Measurements from ENCODE around the gene DES.
A peak's percentile ranks its signal among the peaks of the same experiment; 100 is the strongest.
"Not testable (repeated sequence)": the region's sequence is repeated elsewhere in the genome, so short reads cannot be mapped to it uniquely, and the experiment has no call there.

The DES gene

DNA sequence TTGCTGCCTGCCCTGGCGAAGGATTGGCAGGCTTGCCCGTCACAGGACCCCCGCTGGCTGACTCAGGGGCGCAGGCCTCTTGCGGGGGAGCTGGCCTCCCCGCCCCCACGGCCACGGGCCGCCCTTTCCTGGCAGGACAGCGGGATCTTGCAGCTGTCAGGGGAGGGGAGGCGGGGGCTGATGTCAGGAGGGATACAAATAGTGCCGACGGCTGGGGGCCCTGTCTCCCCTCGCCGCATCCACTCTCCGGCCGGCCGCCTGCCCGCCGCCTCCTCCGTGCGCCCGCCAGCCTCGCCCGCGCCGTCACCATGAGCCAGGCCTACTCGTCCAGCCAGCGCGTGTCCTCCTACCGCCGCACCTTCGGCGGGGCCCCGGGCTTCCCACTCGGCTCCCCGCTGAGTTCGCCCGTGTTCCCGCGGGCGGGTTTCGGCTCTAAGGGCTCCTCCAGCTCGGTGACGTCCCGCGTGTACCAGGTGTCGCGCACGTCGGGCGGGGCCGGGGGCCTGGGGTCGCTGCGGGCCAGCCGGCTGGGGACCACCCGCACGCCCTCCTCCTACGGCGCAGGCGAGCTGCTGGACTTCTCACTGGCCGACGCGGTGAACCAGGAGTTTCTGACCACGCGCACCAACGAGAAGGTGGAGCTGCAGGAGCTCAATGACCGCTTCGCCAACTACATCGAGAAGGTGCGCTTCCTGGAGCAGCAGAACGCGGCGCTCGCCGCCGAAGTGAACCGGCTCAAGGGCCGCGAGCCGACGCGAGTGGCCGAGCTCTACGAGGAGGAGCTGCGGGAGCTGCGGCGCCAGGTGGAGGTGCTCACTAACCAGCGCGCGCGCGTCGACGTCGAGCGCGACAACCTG is at the start of gene DES:
TSS of gene DES (plus strand) at position 223 of the 857 bp plus-strand sequence. CDS start at position 309, 86 bp downstream.
- no peak for DNase-seq

DNA sequence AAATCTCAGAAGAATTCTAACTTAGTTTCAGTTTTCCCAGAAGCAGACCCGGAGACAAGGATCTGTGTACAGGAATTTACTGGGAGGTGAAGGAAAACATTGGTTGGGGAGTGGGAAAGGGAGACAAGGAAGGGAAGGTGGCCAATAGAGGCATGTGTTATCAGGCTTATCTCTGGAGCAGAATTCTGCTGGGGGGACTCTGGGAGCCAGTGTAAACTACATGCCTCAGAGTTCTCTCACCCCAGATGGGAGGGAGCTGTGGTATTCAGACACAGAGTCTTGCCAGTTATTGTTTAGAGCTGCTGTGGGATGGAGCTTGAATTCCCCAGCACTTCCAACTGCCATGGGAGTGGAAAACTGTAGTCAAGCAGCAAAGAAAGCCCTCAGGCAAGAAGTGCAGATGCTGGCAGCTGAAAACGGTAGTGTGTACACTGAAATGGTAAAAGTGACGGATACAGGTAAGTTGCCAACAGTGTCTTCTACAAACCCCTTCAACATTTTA is 49.4 kb upstream of the DES start:
- no peak for DNase-seq

DNA sequence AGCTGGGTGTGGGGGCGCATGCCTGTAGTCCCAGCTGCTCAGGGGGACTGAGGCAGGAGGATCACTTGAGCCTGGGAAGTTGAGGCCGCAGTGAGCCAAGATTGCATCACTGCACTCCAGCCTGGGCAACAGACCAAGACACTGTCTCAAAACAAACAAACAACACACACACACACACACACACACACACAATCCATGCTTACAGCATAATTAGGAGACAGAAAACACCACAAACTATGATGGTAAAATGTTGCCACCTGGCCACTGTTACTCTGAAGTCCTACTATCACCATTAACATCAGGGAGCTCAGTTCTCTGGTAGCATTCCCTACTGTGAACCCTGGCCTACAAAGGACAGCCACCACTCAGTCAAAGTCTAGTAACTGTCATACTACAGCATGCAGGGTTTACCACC is 48.7 kb upstream of the DES start:
- no peak for DNase-seq

DNA sequence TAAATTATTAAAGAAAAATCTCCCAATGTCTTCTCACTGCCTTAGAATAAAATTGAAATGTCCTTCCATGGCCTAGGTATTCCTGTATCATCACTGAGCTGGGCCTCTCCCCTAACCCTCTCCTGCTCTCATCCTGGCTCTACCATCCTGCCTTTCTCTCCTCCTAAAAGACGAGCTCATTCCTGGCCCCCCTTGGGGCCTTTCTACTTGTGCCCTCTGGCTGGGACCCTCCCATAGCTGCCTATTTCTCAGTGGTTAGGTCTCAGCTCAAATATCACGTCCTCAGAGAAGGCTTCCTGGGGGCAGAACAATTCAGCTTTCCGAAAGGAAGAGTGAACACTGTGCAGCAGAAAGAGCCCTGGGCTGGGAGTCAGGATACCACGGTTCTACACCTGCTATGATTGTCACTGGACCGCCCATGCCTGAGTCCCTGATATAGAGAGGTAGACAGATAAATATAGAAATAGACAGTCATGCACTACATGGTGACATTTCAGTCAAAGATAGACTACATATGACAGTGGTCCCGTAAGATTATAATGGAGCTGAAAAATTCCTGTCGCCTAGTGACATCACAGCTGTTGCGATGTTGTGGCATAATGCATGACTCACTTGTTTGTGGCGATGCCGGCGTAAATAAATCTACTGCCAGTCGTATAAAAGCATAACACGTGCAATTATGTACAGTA is 39.9 kb upstream of the DES start:
- no peak for DNase-seq

DNA sequence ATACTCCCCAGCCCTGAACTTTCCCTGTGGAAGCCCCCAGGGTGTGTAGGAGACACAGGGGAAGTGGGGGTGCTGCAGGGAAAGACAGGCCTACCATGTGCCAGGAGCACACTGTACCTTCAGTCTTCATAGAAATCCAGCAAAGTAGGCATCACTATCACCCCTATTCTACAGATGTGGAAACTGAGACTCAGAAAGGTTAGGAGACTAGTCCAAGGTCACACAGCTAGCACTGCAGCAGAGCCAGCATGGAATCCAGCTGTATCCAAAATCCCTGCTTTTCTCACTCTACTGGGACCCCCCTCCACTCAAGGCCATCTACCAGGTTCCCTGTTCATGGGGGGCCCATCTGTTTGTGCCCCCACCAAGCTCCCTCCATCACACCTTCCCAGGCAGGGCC is 37.3 kb upstream of the DES start:
- no peak for DNase-seq

DNA sequence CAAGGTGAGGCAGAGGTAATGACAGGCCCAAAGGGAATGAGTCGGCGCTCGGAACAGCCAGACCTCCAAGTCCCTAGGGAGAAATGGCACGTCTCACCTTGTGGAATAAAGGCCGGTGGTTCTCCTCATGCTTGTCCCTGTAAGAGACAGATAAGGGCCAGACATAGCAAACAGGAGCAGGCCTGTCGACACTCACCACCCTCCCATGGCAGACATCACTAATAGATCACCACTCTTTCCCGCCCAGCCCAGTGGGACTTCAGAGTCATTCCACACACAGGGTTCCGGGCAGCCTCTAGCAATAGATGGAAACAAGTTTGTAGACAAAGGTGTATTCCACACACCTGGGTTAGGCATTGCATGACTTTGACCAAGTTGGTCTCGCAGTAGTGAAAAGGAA is 36.7 kb upstream of the DES start:
- no peak for DNase-seq

DNA sequence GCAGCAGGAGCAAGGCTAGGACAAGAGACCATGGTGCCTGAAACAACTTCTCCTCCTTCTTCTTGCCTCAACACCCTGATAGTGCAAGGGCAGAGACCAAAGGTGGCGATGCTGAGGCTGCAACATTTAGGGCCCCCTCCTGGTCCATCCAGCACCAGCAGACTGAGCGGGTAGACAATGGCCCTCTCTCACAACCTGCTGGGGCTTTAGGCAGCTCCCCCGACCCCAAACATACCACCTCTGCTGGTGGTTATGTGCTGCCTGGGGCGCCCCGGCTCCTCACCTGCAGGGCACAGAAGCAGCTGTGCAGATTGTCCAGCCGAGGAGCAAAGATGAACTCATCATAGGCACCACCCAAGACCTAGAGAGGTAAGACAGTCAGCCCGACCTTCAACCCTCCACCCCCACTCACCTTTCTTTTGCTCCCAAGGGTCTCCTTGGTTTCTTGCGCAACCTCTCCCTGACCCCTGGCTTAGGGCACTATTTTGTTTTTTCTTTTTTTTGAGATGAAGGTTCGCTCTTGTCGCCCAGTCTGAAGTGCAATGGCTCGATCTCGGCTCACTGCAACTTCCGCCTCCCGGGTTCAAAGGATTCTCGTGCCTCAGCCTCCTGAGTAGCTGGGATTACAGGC is 34.0 kb upstream of the DES start:
- no peak for DNase-seq

DNA sequence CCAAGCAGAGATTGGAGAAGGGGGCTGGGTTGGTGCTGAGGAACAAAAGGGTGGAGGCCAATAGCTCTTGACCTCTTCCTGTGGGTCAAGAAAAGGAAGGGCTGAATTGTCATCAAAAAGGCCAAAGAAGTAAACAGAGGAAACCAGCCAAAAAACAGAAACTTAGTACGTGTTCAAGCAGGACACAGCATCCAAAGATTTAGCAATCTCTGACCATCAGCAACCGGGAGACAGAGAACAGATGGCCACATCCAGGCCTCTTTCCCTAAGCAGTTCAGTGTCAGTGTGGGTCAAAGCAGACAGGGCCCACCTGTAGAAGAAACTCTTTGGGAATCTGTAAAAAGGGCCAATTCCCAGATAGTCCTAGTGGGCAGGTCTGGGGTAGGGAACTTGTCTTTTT is 33.3 kb upstream of the DES start:
- DNase-seq: no peak

DNA sequence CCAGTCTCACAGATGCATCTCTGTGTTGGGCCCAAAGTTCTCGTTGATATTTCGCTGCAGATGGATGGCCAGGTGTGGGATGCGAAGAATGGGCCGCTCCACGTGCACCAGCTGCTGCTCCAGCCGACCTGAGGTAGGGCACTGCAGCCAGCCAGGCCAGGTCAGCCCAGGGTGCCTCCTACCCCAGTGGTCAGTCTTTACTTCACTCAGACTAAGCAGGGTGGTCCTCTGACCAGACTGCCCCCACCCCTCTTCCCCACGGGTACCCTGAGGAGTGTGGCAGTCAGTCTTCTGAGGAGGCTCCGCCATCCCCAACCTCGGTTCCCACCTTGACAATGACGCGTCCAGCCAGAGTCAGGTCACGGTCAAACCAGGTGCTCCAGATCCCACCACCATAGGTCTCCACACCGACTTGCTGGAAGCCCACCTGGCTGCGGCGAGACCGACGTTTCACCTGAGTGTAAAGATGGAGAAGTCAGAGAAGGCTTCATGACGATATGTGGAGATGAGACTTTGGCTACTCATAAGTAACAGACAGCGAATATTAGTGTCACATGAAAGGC is 32.1 kb upstream of the DES start:
- DNase-seq: no peak

DNA sequence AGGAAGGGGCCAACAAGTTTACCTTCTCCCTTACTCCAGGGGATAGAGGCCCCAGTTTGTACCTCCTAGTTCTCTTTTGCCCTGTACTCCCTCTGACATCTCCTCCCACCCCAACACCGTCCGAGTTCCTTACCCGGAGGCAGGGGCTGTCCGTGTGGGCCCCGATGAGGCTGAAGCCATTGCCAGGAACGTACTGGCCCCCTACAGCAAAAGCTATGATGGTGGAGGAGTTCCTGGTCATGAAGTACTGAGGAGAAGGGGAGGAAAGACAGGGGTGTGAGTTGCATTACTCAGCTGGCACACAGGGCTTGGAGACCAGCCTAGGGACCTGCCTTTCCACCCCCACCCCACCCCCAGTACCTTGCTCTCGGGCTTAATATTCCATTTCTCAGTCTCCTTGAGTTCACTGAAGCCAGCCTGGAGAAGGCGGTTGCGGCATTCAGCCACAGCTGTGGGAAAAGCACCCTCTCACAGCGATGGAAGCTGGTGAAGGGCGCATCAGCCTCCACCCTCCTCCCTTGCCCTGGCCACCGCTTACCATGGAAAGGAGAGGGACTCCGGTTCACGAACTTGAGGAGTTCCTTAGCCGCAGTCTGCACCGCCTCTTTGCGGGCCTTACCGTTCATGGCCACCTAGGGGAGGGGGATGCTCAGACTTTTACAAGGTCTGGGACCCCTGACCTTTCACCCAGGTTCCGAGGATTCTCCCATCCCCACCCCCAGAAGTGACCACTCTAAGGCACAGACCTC is 31.5 kb upstream of the DES start:
- DNase-seq: peak; percentile 44

DNA sequence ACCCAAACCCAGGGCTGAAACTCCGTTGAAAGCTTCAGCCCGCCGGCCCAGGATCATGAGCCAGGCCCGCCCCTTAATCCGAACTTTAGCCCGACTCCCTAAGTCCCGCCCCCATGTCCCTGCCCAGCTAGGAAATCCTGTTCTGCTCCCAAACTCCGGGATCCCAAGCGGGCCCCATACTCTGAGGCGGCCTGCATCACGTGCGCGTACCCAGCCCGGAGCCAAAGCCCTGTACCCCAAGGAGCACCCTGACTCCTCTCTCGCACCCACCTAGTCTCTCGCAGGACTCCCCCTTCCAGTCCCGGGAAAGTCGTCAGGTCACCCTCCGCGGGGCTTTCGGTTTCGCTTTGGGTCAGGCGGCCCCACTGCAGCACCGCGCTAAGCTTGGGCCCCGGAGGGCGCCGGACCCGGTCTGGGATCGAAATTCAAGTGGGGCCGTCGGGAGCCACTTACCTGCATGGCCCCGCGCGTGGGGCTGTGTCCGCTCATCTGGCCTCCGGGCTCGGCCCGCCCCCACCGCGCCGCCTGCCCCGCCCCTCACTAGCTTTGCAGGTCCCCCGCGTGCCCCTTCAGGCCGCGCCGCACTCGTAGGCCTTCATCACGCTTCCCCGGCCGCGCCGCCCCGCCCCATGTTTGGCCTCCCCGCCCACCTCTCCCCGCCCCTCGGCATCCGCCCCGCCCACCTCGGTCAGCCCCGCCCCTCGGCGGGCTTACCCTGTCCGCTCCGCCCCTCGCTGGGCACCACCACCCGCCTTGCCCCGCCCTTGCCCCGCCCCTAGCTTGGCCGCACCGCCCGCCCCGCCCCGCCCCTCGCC is 30.7 kb upstream of the DES start, which contains the start of gene DNPEP:
TSS of gene DNPEP (minus strand) at position 607 of the 815 bp plus-strand sequence. CDS start at position 489, 118 bp downstream.
- DNase-seq: peak; percentile 93

DNA sequence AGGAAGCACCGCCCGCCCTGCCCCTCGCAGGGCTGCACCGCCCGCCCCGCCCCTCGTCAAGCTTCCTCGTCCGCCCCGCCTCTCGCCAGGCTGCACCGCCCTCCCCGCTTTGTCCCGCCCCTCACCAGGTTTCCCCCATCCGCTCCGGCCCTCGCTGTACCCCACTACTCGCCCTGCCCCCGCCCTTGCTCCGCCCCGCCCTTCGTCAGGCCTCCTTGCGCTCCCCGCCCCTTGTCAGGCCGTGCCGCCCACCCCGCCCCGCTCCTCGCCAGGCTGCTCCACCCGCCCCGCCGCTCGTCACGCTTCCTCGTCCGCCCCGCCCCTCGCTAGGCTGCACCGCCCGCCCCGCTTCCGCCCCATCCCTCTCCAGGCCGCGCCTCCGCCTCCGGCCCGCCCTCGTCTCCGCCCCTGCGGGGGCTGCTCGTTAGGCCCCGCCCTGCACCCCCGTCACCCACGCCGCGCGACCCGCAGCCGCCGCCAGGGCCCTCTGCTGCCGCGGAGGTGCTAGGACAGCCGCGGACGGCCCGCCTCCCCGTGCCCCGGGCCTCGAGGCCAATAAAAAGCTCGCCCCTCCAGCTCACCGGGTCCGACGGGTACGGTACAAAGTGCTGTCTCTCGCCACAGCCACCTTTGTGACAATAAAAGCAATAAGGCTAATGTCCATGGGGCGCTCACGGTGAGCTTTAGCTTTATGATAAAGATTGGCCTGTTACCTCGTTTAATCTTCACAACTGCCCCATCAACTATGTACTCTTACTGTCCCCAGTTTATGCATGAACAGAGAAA is 29.9 kb upstream of the DES start:
- DNase-seq: peak; percentile 96

DNA sequence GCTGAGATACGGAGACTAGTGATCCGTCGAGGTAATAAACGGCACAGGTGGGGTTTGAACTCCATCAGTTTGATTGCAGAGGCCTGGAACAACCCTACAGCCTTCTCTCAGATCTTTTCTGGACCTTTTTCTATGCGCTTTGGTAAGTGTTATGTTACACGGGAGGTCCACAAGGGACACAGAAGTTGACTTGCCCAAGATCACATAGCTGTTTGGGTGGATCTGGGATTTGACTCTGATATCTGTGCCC is 29.3 kb upstream of the DES start:
- DNase-seq: no peak

DNA sequence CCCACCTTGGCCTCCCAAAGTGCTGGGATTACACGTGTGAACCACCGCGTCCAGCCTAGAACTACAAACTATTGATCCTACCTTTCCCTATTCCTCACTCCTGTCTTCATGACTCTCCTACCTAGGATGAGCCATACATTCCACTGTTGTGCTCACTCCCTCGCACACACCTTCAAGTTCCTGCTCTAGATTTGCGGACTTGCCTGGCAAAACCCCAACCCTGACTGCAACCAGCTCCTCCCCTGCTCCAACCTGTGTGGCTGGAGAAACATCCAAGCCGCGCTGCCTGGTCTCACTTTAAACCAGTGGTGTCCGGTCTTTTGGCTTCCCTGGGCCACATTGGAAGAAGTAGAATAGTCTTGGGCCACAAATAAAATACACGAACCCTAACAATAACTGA is 25.4 kb upstream of the DES start:
- no peak for DNase-seq

DNA sequence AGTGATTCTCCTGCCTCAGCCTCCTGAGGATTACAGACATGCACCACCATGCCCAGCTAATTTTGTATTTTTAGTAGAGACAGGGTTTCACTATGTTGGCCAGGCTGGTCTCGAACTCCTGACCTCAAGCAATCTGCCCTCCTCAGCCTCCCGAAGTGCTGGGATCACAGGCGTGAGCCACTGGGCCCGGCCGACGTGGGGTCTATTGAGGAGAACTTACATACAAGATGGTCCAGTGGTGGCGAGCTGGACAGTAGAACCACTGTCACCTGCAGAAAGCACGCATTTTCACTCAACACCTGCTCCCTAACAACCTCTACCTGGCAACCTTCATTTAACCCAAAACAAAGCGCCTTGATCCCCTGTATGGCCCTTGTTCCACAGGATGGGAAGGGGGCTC is 23.1 kb upstream of the DES start:
- not testable (repeated sequence) for DNase-seq

DNA sequence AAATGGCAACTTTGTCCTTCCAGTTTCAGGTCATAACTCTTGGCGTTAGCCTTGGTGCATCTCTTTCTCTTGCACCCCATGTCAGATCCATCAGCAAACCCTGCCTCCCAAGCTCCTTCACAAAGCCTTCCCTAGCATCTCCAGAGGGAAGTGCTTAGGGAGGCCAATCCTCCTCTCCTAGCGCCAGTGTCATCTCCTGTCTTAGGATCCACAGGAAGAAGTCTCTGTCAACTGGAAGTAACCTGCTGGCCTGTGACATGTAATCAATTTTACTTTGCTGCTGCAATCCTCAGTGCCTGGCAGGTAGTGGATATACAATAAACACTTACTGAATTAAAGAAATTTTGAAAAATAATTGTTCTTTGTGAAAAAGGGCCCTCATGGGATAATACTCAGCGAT is 22.6 kb upstream of the DES start:
- no peak for DNase-seq

DNA sequence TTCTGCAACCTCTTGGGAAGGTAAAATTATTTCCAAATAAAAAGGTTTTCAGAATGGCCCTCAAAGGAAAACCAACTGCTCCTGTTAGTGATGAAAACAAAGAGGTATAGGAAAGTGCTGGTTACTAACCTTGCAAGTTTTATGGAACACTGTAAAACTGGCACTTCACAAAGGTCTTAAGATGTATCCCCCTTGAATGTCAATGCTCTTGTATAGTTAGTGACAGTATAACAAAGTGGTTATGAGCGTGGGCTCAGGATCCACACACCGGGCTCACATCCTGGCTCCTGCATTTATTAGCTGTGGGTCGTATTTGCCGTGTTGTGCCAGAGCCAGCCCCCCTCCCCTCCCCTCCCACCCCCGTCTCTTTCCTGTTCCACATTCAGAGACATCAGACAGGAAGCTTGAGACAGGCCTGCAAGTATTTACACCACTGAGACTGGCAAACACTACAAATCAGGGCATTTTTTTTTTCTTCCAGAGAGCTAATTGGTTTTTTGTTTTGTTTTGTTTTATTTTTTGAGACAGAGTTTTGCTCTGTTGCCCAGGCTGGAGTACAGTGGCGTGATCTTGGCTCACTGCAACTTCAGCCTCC is 21.2 kb upstream of the DES start:
- DNase-seq: no peak

DNA sequence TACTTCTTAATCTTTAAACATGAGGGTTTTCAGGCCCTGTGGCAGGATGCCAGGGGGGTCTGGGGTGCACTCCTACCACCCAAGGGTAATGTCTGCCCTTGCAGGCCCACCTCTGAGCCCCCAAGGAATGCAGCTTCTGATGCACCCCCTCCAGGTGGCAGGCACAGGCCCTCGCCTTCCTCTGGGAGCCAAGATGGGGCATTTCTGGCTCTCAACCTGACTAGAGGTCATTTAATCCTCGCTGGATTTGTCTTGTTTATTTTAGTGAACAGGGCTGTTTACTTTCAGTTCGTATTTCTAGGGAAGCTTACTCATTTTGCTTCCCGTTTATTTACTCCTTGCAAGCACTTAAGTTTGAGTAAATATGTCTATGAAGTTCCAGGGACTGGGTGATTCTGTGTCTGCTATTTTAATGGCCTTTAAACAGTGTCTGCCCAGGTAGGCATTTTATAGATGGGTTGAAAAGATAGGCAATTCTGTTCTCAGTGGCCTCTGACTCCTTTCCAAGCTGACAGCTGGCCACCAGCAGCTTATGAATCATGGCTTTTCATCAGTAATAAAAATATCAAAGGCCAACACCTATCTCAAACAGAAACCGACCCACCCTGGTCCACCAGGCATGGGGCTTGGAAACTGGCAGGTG is 19.3 kb upstream of the DES start:
- DNase-seq: no peak

DNA sequence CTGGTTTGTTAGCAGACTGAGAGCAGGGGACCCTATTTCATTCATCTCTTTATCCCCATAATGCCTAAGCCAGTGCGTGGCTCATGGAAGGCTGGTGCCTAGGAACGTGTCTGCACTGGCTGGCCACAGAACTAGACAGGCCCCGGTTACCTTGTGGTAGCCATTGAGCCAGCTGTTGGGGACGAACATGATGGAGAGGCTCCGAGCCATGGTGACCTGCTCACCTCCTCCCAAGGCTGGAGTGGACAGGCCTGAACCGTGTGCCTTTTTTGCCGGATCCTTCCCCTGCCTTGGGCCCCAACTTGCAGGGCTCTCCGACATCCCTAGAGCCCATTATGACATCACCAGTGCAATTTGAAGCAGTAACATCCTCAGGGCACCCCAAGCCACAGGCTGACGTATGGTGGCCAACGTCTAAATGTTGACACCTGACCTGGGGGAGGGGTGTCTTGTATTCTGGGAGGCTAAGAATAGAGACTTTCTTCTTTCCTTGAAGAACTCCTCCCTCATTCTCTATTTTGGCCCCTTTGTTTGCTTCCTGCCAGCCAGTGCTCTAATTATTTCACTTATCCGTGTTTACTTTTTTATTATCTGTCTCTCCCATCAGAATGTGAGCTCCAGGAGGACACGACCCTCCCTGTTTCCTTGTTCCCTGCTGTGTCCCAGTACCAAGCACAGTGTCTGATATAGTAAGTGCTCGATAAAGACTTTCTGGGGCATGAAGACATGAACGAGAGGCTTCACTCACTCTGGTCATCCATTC is 18.3 kb upstream of the DES start:
- DNase-seq: no peak
